M059J (cell line): Measurements from ENCODE around the gene ATF6. TPM values are rescaled to one million over a fixed set of nuclear protein-coding genes. Genes with fewer than 3 reads are reported as not detected.

ENCODE experiments used
- DNase-seq: peaks from one replicate; pipeline ENCODE4 v3.0.0-alpha.2; 2012; ENCODE audit warnings: low read depth
- total RNA-seq: library from RNA; depleted of rRNA; stranded (reverse); fragments of >200 nt; shearing (Covaris generic); gene quantifications from 2 replicates; pipeline ENCODE4 v1.2.3, GENCODE V29; 2014

The ATF6 gene
- total RNA-seq, 1 experiment from 2014 or later, result 38.8 TPM

DNA sequence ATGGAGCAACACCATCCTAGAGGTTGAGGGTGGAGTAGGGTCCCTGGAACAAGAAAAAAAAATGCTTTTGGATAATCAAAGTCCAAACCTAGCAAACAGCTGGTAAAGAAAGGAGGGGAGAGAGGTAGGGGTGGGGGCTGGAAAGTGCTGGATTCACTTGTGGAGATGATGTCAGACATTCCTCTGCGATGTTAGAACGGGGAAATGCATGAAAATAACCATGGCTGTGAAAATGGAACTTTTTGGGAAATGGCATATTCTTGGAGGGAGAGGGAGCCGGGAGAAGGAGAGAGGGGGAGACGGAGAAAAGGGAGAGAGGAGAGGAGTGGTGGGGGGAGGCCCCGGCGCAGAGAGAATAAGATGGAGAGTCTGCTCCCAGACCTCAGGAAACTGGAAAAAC is 203.9 kb downstream of the ATF6 start:
- DNase-seq, result no peak

DNA sequence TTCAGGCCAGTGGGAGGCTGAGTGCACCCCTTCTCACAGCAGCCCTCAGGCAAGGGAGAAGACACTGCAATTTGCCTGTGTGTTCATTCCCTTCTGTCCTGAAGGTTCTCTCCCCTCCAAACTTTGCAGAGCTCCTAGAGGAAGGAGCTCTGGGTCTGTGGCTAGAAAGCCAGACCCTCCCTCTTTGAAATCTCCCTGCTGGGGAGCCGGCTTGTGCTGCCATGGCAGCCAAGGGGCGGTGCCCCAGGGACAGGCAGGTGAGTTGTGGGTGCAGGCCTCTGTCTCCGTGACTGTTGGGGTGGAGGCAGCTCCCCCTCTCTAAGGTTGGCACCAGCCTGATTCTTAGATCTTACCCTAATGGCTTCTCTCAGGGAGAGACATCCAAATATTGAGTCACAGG is 204.5 kb downstream of the ATF6 start:
- no peak for DNase-seq

DNA sequence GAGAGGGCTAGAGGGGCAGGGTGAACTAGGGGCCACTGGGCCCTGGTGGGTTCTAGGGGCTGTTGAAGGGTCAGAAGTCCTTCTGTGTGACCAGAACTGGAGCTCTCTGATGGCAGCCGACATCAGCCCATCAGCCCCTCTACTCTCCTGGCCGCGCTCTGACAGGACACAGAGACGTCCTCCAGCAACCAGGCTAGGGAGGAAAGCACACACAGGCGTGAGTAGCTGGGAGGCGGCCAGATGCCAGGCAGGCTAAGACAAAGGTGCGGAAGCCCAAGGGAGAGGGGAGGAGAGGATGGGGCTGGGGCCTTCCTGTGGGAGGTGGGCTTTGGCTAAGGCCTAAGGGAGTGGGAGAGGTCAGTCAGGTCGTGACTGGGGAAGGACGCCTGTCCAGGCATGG is 206.7 kb downstream of the ATF6 start:
- no peak for DNase-seq

DNA sequence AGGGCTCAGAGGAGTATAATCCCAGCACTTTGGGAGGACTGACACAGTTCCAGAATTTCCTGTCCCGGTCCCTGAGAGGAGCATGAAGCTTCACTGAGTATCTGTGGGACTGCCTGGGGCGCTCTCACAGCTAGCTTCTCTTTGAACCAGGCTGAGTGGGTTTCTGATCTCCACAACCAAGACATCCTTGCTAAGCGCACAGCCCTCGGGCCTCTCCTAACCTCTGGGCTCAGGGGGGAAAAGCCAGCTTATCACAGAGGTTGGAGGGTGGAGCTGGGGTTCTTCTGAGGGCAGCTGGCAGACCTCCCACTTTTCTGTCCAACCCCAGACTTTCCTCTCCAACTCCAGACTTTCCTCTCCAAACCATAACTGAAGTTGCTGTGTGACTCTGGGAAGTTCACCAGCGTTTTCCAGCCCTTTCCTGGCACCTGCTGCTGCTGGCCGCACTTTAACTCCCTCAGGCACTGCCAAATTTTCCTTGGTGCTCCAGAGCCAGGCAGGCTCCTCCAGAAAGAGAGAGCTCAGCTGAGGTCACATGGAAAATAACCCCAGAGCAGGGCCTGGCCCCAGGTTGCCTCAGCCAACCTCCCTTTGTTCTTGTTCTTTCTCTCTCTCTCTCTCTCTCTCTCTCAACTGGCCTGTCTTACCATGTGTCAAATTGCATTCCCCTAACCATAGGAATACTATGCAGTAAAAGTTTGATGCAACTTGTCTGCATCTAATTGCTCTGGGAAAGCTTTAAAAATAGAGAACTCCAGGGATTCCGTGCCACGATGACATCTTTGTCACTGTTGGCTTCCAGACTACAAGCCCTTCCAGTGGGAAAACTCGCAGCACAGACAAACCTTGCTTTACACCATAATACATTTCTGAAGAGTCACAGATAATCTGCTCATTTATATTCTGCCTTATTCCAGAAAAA is 208.1 kb downstream of the ATF6 start:
- DNase-seq, result no peak

DNA sequence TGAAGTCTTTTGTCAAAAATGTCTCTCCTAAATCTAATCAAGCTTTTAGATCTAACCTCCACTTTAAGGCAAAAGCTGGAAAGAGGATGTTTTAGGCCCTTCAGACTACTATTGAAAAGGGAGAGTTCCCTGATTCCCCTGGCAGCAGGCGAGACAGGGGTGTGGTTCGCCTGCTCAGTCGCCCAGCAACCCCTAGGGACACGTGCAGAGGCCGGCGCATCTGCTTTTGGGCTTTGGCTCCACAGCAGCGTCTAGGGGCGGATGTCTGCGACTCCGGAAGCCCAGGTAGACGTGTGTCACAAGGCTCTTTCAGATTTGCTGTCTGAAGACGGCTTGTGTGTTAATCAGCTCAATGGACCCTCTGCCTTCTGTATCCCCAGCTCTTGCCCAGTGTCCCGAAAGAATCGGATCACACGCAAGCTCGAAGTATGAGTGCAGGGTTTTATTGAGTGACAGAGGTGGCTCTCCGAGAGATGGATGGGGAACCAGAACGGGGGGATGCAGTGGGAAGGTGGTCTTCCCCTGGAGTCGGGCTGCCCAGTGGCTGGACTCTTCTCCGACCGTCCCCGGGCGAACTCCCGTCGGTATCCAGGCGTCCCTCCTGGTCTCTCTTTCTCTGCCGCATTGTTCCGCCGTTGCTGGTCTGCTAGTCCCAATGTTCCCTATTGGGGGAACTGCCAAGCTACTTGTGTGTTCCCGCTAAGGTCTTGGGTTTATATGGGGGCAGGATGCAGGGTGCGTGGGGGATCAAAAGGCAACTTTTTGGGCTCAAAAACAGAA is 212.1 kb downstream of the ATF6 start:
- DNase-seq, result no peak

DNA sequence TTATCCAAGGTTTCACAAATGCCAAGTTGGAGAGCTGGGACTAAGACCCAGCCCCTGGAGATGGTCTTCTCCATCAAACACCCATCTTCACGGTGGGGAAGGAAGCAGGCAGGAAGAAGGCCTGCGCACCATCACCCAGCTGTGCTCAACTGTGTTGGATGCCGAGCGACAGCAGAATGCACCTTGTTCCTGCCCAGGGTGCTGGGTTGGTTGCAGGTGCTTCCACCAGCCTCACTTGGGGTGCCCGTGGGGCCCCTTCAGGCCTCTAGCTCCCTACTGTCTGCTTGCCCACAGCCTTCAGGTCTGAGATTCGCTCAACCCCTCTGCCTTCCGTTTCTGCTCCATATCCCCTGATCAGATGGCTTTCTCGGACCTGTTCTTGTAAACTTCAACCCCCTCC is 215.0 kb downstream of the ATF6 start:
- DNase-seq, result no peak

DNA sequence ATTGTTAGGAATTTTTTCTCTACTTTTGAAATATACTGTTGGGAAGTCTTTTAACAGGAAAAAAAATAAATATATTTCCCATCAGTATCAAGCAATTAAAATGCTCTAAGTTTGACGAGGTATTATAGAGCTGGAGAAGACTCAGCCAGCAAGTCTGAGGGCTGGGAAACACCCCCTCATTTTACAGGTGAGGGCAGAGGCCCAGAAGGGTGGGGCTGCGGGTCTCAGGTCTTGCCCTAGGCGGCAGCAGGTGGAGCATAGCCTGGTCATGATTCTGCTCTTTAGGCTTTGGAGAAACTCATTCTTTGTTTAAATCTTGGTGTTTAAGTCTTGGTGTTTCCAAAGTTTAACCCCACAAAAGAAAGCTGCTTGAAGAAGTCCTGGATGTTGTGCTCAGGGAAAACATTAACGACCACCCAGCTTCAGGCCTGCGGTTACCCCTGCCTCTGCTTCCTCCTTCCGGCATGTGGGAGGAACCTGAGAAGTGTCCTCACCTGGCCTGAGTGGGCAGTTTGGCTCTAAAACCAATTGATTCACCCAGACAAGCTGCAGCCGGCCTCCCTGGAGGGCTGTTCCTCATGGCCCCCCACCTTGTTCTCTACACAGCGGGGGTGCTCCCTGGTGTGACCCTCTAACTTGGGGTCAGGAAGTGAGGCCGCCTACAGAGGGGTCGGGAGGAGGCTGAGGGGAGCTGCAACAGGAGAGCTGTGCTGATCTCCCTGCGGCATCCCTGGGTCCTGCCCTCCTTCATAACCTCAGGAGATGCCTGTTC is 215.8 kb downstream of the ATF6 start:
- DNase-seq, result no peak

DNA sequence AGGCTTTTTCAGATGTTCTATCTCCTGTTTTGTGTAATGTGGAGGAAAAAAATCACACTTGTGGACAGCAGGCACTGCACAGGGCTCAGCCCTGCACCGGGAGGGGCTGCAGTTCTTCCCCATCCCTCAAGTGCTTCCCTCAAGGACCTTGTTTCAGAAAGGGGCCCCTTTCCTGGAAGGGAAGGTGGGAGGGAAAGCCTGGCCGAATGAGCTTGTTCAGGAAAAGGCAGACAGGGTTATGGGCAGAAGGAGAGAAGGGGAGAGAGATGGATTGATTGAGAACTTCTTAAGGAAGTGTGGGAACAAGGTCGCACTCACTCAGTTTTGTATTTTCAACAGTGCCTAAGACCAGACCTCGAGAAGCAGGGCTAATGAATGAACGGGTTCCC is 216.4 kb downstream of the ATF6 start:
- no peak for DNase-seq

DNA sequence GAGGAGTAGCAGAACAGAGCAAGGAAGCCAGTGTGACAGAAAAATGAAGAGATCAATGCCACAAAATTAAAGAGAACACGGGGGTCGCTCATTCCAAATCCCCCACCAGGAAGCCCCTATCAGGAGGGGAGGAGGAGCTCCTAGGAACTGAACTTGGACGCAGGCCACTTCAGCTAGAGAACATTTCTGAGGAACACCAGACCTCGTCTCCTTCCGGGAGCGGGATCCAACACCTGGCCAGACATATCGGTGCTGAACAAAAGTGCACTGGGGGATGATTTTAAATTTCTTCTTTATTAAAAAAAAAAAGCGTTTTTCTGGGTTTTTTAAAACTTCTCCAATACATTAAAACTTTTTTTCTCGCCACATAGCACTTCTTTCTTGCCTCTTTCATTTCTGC is 216.8 kb downstream of the ATF6 start:
- DNase-seq, result no peak

DNA sequence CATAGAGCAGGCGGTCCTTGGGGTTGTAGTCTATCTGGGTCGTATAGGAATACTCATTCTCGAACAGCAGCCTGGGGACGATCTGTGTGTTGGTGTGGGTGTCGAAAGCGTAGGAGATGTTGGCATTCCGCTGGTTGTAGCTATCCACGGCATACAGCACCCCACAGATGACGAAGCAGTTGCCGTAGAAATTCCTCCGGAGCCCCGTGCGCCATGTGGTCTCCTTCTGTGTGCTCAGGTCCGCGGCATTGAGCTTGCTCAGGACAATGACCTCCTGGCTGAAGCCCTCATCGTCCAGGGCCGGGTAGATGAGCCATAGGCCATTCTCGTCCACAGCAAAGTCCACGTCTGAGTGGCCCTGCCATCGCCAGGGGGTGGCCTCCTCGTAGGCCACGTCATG is 217.6 kb downstream of the ATF6 start:
- no peak for DNase-seq

DNA sequence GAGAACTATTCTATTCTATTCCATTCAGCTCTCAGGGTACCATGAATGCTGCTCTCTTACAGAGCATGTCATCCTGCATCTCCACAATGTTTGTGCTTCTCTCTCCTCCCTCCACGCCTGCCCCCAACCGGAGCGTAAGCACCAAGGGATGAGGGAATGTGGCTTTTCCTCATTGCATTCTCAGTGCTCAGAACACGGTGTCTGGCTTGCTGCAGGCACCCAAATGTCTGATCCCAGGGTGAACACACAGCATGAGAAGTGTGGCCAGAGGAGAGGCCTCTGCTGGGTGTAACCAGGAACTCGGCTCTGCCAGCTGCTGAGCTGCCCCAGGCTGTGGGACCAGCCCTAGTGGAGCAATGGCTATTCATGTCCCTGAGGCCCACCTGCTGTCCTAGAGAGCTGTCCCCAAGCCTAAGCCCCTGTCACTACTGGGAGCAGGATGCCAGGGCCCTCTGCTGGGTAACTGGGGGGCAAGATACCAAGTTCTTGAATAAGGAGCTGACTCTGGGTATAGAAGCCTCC is 219.2 kb downstream of the ATF6 start:
- no peak for DNase-seq

DNA sequence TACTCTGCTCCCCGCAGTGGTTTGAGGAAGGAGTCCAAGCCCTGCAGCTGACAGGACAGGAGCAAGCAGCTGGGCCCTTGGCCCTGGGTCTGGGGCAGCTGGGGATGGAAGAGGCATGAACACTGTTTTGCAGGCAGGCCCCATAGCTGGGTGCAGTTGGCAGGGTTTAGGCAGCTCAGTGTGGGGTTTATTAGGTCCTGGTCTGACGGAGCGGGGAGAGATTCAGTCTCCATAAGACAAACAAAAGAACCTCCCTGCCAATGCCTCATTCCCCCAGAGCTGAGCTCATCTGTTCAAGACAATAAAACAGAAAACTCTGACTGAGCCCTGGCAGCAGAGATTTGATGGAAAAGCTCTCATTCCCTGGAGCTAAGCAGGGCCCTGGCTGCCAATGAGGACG is 220.2 kb downstream of the ATF6 start:
- DNase-seq, result no peak

DNA sequence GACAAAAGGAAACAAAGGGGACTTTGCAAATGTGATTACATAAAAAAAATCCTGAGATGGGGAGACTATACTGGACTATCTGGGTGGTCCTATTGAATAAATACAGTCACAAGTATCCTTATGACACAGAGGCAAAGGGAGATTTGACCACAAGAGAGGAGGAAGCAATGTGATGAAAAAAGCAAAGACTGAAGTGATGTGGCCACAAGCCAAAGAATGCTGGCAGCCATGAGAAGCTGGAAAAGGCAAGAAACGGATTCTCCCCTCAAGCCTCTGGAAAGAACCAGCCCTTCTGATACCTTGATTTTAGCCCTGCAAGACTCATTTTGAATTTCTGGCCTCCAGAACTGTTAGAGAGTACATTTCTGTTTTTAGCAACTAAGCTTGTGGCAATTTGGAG is 221.2 kb downstream of the ATF6 start:
- no peak for DNase-seq

DNA sequence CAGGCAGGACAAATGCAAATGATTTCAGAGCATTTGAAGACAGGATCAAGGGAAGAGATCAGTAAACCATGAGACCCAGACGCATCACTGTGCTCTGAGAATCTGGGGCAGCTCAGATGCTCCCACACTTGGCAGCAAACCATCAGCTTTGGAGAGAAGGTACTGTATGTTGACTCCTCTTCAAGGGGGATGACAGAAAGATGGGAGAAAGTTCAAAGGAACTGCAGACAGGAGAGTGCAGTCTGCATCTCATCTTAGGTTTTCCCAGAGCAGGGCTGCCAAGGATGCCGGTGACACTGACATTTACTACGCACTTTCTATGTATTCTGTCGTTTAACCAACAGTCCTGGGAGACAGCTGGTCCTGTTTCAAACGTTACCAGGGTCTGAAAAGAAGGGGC is 221.8 kb downstream of the ATF6 start:
- no peak for DNase-seq

DNA sequence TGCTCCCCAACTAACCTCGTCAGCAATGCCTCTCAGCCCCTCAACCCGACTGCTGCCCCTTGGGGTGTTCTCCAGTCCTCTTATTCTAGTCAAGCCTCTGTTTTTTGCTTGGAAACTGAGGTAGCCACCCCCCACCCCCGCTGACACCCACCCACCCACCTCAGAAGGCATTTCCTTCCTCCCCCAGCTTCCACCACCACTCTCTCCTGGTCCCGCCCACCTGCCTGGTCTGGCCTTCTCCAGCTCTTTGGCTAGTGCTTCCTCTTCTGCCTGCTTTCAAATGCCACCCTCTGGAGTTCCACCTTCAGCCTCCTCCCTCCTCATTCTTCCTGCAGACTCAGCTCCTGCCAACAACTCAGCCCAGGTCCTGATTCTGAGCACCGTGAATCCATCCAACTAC is 222.3 kb downstream of the ATF6 start:
- DNase-seq, result no peak

DNA sequence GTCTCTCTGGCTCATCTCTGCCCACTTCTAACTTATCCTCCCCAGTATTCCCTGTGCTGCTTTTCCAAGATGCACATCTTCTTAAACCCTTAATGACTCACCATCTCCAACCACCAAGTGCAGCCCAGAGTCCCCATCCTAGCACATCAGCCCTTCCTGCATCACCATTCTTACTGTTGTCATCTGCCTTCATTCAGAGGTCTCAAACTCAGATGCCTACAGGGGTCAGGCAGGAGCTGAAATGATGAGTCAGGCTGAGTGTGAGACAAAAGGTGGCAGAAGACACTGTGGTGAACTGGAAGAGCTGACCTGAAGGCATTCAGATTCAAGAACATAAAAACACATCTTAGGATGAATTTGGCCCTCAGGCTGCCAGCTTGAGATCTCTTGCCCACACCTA is 223.0 kb downstream of the ATF6 start:
- peak; percentile 84 for DNase-seq

DNA sequence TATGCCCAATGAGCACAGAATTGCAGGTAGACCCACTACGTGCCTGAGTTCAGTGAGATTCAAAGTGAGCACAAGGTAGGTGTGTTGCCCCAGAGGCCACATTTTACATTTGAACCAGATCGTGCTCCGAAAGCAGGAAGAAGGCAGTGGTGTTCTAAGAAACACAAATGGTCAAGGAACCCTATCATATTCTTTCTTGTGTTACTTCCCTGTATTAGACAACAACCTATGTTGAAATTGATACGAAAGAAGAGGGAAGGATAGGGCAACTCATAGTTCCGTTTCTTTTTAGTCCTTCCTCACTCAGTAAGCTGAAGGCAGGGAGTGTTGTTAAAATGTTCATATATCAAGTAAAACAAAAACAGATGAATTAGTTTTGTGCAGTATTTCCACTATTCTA is 223.7 kb downstream of the ATF6 start:
- no peak for DNase-seq

DNA sequence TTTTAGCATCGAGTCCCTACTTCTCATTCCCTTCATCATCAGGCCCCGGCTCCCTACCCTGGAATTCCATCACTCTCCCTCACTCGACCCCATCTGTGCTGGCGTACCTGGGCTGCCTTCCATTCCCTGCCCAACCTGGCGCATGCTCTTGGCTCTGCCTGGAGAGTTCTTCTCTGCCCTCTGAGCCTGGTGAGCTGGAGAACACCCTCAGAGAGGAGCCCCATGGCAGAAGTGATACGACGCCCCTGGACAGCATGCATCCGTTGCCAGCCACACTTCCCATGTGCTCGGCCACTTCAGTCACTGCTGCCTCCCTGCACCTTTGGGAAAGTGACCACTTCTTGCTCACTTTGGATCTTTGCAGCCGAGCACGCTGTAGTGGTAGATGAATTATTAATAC is 227.5 kb downstream of the ATF6 start:
- DNase-seq, result no peak

DNA sequence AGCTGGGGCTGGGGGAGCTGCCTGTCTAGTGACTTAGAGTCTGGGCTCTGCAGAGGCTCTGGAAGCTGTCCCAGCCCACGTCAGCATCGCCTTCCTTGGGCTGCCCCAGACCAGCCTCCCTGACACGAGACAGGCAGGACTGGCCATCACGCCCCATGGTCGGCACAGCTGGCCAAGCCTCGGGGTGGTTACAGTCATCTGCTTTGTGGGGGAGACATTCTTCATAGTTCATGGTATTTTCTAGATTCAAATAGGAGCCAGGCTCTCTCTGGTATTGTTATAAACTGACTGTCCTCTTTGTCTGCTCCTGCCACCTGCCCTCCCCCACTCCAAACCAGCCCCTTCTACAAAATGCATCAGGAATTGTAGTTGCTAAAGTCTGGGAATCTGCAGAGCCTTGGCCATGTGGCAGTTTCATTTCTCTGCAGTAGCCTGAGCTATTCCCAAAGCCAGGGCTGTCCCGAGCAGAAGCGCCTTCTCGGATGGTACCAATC is 228.1 kb downstream of the ATF6 start:
- DNase-seq, result peak; percentile 83

DNA sequence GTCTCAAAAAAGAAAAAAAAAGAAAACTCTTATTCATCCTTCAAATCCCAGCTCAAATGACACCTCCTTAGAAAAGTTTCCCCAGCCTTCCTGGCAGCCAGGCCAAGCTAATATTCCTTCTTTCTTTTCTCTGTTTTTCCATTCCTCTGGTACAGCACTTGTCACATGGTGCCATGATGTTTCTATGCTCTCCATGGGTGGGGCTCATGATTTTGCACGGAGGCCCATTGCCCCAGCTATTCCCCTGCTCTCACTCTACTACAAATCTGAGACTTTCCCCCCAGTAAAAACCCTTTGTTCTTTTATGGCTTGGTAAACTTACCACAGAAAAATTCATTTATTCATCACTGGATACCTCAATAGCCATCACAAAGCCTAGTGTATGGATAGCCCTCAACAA is 231.0 kb downstream of the ATF6 start:
- DNase-seq, result no peak

DNA sequence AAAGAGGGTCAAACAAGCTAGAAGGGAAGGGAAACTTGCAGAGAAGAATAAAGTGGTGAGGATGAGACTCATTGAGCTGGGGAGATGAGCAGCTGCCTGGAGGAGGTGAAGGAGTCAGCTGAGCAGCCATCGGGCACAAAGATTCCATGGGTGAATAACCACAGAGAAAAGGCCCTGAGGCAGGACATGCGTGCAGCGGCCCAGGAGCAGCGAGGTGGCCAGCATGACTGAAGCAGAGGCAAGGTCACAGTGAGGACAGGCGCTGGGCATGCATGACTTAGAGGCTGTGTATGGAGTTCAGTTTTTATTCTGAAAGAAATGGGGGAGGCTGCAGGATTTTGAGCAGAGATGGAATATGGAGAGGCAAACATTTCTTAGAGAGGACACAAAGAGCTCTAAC is 232.7 kb downstream of the ATF6 start:
- DNase-seq, result peak; percentile 96
